ENCODE data around the gene CCAR1. TPM values are rescaled to one million over a fixed set of nuclear protein-coding genes. Genes with fewer than 3 reads are reported as not detected.

CCAR1 gene, protein sequence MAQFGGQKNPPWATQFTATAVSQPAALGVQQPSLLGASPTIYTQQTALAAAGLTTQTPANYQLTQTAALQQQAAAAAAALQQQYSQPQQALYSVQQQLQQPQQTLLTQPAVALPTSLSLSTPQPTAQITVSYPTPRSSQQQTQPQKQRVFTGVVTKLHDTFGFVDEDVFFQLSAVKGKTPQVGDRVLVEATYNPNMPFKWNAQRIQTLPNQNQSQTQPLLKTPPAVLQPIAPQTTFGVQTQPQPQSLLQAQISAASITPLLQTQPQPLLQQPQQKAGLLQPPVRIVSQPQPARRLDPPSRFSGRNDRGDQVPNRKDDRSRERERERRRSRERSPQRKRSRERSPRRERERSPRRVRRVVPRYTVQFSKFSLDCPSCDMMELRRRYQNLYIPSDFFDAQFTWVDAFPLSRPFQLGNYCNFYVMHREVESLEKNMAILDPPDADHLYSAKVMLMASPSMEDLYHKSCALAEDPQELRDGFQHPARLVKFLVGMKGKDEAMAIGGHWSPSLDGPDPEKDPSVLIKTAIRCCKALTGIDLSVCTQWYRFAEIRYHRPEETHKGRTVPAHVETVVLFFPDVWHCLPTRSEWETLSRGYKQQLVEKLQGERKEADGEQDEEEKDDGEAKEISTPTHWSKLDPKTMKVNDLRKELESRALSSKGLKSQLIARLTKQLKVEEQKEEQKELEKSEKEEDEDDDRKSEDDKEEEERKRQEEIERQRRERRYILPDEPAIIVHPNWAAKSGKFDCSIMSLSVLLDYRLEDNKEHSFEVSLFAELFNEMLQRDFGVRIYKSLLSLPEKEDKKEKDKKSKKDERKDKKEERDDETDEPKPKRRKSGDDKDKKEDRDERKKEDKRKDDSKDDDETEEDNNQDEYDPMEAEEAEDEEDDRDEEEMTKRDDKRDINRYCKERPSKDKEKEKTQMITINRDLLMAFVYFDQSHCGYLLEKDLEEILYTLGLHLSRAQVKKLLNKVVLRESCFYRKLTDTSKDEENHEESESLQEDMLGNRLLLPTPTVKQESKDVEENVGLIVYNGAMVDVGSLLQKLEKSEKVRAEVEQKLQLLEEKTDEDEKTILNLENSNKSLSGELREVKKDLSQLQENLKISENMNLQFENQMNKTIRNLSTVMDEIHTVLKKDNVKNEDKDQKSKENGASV
- total RNA-seq (2022; extraction: Qiagen RNA extraction; ENCODE audit: low read depth) = 54.7 to 63.7 TPM (median 61.3 TPM) in 5 replicates

DNA sequence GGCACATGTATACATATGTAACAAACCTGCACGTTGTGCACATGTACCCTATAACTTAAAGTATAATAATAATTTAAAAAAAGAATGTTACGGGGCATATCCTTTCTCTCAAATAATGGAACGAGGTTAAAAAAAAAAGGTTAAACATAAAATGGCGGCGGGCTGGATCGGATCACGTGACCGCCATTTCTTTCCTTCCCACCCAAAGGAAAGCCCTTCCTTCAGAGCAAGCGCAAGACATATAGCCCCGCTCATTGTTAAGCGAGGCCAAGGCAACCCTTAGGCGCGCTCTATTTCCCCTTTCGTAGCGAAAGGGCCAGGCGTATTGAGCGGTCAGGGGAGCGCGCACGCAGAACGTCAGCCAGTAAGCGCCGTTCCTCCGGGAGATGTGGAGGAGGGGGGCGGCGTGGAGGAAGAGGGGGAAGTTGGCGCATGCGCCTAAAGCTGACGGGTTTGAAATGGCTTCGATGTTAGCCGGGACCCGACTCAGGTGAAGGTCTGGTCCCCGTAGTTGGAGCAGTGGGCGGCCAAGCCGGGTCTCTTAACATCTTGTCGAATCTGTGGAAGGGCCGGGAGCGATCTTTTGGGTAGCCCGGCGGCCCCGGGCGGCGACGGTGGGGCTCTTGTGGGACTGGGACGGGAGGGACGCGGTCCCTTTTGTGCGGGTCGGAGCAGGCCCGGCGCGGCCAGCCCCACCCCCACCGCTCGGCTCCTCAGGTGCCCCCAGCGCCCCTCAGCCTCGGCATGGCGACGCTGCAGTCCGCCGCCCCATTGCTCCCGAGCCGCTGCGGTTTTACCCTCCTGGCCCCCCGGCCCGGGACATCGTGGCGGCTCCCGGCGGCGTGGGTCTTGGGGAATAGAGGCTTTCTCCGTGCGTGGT is at the start of gene CCAR1:
Gene CCAR1, plus strand, starts transcription at position 447 of the 880 bp plus-strand sequence. CDS start 1,266 bp downstream, outside the sequence.

DNA sequence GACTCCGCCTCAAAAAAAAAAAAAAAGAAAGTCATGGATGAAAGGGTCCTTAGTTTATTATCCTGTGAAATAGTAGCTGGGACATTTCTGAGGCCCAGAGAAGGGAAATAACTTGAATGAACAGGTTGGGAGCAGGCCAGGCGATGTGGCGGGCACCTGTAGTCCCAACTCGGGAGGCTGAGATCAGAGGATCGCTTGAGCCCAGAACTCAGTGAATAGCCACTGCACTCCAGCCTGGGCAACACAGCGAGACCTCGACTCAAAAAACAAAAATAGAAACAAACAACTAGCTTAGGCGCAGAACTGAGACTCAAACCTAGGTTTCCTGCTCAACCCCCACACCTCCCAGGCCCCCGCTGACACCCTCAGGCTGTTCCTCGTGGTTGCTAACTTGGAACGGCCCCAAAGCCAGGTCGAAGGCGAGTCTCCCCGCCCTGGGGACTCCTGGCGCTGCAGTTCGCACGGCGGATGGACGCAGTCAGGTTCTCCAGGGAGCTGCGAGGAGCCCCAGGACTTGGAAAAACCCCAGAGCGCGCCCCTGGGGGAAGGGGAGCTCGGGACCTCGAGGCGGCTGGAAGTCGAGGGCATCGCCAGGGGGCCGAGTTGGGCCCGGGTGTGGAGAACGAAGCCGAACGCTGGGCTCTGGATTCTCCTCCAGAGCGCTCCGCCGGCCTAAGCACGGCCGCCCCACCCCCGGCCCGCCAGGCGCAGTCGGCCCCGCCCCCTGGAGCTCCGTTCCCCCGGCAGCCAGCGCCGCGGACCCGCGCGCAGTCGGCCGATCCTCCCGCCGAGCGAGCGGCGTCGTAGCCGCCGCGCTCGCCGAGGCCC is 105.9 kb downstream of the CCAR1 start, which contains the start of gene STOX1:
Gene STOX1, plus strand, starts transcription at position 768 of the 828 bp plus-strand sequence. CDS start 93 bp downstream, outside the sequence.

Other genes with a start within 250 kb of the CCAR1 start
- gene DNA2, start 249.3 kb upstream of the CCAR1 start, total RNA-seq (2022; extraction: Qiagen RNA extraction; ENCODE audit: low read depth) = 7.4 to 10.5 TPM (median 9.1 TPM) in 5 replicates
- 16.7 to 20.6 TPM (median 20.4 TPM) in 5 replicates for gene SLC25A16, start 193.7 kb upstream of the CCAR1 start, total RNA-seq (2022; extraction: Qiagen RNA extraction; ENCODE audit: low read depth)
- 0.27 to 0.72 TPM (median 0.58 TPM) in 5 replicates for gene TET1, start 160.9 kb upstream of the CCAR1 start, total RNA-seq (2022; extraction: Qiagen RNA extraction; ENCODE audit: low read depth)
- 0.24 to 0.80 TPM (median 0.65 TPM) in 5 replicates for gene STOX1, start 106.3 kb downstream of the CCAR1 start, total RNA-seq (2022; extraction: Qiagen RNA extraction; ENCODE audit: low read depth)
- gene DDX50, start 180.1 kb downstream of the CCAR1 start, total RNA-seq (2022; extraction: Qiagen RNA extraction; ENCODE audit: low read depth) = 29.1 to 37.6 TPM (median 33.9 TPM) in 5 replicates
- gene DDX21, start 234.9 kb downstream of the CCAR1 start, total RNA-seq (2022; extraction: Qiagen RNA extraction; ENCODE audit: low read depth) = 109 to 150 TPM (median 135 TPM) in 5 replicates

All from A549 treated with GW870086 at 1 μM for 4 hours (cell line).